Measurements from ENCODE around the gene ALDH4A1.
A peak's percentile ranks its signal among the peaks of the same experiment; 100 is the strongest.

The ALDH4A1 gene

GRCh38 chr1:18949686-18950400 lies 47.5 kb upstream of the ALDH4A1 start:
- TF ChIP-seq CTCF (IDR thresholded peaks at IDR 0.05): no peak
- no peaks in the 10 kb centered on the region for H3K9me3 ChIP-seq
- H3K27me3 ChIP-seq: peaks cover 83% of the 10 kb centered on the region
- H3K4me3 ChIP-seq (ENCODE audit: low read depth in 1 of 2, low read length in 1 of 2): peak overlapping the region; percentile 32 to 47
- no peaks in the 10 kb centered on the region for H3K36me3 ChIP-seq
- peaks cover 25 to 31% of the 10 kb centered on the region in 2 experiments for H3K4me1 ChIP-seq (ENCODE audit: control insufficient read depth in 1 of 2, insufficient read depth in 1 of 2, low read depth in 1 of 2, low read length in 1 of 2)
- H3K27ac ChIP-seq: no peak overlapping the region

DNA sequence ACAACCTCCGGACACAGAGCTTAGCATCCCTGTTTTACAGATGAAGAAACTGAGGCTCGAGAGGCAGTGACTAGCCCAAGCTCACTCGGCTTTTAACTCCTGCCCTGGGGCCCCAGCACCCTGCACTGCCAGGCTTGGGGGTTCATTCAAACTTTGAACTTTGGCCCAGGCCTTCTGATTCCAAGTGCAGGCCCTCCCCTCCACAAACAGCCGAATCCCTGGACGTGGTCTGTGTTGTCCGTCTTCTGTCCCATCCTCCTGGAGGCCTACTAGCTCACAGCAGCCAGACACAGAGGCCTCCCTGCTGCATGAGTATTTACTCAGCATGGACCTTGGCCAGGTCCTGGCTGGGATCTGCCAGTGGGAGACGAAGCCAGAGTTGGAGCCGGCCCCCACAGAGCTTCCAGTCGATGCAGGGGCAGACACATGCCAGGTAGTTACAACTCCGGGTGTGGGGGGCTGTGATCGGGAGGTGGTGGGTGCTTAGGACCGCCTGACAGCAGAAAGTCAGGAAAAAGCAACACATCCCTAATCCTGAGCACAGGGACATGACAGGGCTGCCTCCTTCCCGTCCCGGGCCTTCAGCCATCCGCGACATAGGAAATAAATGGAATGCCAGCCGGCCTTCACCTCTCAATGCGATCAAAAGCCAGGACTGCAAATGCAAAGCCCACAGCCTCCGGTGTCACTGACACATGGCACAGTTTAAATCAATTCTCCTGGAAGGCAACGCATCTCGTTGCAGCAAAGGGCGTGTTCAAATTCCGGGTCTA lies 46.7 kb upstream of the ALDH4A1 start:
- Histone ChIP-seq H3K27me3 (peaks cover 77% of the 10 kb centered on the region), H3K36me3 (no peaks in the 10 kb centered on the region), H3K4me3 (ENCODE audit: low read depth in 1 of 2, low read length in 1 of 2) (no peak overlapping the region), H3K9me3 (no peaks in the 10 kb centered on the region), H3K27ac (no peak overlapping the region), H3K4me1 (ENCODE audit: control insufficient read depth in 1 of 2, insufficient read depth in 1 of 2, low read depth in 1 of 2, low read length in 1 of 2) (peaks cover 25 to 27% of the 10 kb centered on the region in 2 experiments)
- no peak for TF ChIP-seq CTCF (IDR thresholded peaks at IDR 0.05)

- H3K27me3 ChIP-seq: peaks cover 69% of the 10 kb centered on the region
These were observed 45.9 kb upstream of the ALDH4A1 start for GRCh38 chr1:18948048-18948912.

DNA sequence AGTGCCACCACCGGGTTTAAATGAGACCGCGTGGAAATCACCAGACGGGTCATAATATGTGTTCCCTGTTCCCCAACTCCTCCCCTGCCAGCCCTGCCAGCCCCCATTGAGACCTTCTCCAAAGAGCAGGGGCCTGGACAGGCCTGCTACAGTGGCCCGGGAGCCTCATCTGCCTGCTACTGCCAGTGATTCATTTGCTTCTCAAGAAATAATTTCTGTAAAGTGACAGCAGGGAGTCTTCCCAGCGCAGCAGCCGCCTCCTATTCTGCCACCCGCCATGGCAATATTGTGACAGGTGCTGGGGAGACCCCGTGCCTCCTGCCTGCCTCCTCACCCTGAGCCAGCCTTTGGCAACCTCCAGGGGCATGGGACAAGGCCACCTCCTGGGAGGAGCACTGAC lies 45.2 kb upstream of the ALDH4A1 start:
- Histone ChIP-seq H3K9me3 (no peaks in the 10 kb centered on the region), H3K4me1 (ENCODE audit: control insufficient read depth in 1 of 2, insufficient read depth in 1 of 2, low read depth in 1 of 2, low read length in 1 of 2) (peaks cover 25 to 27% of the 10 kb centered on the region in 2 experiments), H3K27me3 (peaks cover 62% of the 10 kb centered on the region), H3K27ac (no peak overlapping the region), H3K36me3 (no peaks in the 10 kb centered on the region), H3K4me3 (ENCODE audit: low read depth in 1 of 2, low read length in 1 of 2) (no peak overlapping the region)
- no peak for TF ChIP-seq CTCF (IDR thresholded peaks at IDR 0.05)

More at GRCh38 chr1:18948048-18948912, 45.9 kb upstream of the ALDH4A1 start:
- Histone ChIP-seq H3K4me3 (ENCODE audit: low read depth in 1 of 2, low read length in 1 of 2) (no peak overlapping the region), H3K27ac (no peak overlapping the region), H3K9me3 (no peaks in the 10 kb centered on the region), H3K4me1 (ENCODE audit: control insufficient read depth in 1 of 2, insufficient read depth in 1 of 2, low read depth in 1 of 2, low read length in 1 of 2) (peaks cover 25 to 27% of the 10 kb centered on the region in 2 experiments), H3K36me3 (no peaks in the 10 kb centered on the region)
- no peak for TF ChIP-seq CTCF (IDR thresholded peaks at IDR 0.05)
